Retinal pigment epithelial cell (primary cell): ENCODE data around the gene AGBL3.
"Not testable (repeated sequence)": the region's sequence is repeated elsewhere in the genome, so short reads cannot be mapped to it uniquely, and the experiment has no call there.

ENCODE experiments used
- DNase-seq: peaks from one replicate; pipeline ENCODE4 v3.0.0-alpha.2; 2010; ENCODE audit warnings: low read depth
- H3K4me3 ChIP-seq: 2 replicates; pipeline ENCODE4 v1.5.1; 2011; ENCODE audit warnings: mild to moderate bottlenecking, low read length, control low read depth, moderate library complexity
- TF ChIP-seq, protein P1 (sequence below): conservative IDR thresholded peaks from 2 replicates; pipeline ENCODE4 v1.5.1; 2011; ENCODE audit warnings: low read depth, low read length, control low read depth, inconsistent platforms

Gene AGBL3

GRCh38 chr7:134963036-134963435, 23.3 kb upstream of the AGBL3 start:
- no peak for DNase-seq
- TF ChIP-seq, protein P1, sequence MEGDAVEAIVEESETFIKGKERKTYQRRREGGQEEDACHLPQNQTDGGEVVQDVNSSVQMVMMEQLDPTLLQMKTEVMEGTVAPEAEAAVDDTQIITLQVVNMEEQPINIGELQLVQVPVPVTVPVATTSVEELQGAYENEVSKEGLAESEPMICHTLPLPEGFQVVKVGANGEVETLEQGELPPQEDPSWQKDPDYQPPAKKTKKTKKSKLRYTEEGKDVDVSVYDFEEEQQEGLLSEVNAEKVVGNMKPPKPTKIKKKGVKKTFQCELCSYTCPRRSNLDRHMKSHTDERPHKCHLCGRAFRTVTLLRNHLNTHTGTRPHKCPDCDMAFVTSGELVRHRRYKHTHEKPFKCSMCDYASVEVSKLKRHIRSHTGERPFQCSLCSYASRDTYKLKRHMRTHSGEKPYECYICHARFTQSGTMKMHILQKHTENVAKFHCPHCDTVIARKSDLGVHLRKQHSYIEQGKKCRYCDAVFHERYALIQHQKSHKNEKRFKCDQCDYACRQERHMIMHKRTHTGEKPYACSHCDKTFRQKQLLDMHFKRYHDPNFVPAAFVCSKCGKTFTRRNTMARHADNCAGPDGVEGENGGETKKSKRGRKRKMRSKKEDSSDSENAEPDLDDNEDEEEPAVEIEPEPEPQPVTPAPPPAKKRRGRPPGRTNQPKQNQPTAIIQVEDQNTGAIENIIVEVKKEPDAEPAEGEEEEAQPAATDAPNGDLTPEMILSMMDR: no peak
- no peak overlapping the region for H3K4me3 ChIP-seq

GRCh38 chr7:134966691-134967090, 19.6 kb upstream of the AGBL3 start:
- no peak overlapping the region for H3K4me3 ChIP-seq
- TF ChIP-seq, protein P1: no peak
- DNase-seq: no peak

- DNase-seq: no peak
- H3K4me3 ChIP-seq: no peak overlapping the region
- TF ChIP-seq, protein P1: no peak
Measured at GRCh38 chr7:134968110-134968509, 18.2 kb upstream of the AGBL3 start.

- DNase-seq, H3K4me3 ChIP-seq: not testable (repeated sequence)
Measured at GRCh38 chr7:134981645-134982044, 4.7 kb upstream of the AGBL3 start.

GRCh38 chr7:134985894-134986362, 380 bp upstream of the AGBL3 start:
- TF ChIP-seq, protein P1: no peak
- DNase-seq: no peak
- H3K4me3 ChIP-seq: peak overlapping the region; percentile 83

GRCh38 chr7:134988161-134988560, 1.9 kb downstream of the AGBL3 start:
- DNase-seq: no peak
- TF ChIP-seq, protein P1: no peak
- H3K4me3 ChIP-seq: no peak overlapping the region

GRCh38 chr7:134991469-134992339, 5.4 kb downstream of the AGBL3 start:
- H3K4me3 ChIP-seq: no peak overlapping the region
- TF ChIP-seq, protein P1: no peak
- DNase-seq: no peak
